Nucleus accumbens (tissue), 56 donors: ENCODE measurements around the gene PLOD2.

ENCODE experiments used
- DNase-seq, 56 donors: peaks; one replicate each; lab custom pipeline; 2025; lab: John Stamatoyannopoulos, UW

PLOD2 gene

DNA sequence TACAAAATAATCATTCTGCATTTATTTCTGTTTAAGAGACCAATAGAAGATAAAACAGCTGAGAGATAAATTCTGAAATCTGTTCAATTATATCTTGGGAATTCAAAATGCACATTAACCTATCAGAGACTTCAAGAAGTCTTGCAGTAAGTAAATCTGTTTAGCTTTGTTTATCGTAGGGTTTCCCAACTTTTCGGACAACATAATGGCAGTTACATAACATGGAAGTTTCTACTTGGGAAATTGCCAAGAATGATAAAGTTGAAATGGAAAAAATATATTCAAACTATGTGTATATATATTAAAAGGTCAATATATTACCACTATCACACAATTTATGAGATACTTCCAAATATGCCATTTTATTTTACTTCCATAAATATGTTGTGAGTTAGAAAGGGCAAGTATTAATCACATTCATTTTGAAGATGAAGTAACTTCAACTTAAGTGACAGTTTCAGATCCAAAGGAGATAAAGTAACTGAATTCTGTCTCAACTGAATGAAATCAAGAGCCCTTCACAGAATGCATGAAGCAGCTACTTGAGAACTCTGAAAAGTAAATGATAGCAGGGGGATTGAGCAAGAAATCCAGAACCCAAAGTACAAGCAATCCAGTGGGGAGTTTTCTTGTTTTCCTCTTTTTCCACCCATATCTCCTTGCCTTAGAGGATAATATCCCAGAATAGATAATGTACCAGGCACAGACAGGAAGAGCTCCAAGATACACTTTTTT, 108.8 kb downstream of the PLOD2 start:
- DNase-seq: no peak

DNA sequence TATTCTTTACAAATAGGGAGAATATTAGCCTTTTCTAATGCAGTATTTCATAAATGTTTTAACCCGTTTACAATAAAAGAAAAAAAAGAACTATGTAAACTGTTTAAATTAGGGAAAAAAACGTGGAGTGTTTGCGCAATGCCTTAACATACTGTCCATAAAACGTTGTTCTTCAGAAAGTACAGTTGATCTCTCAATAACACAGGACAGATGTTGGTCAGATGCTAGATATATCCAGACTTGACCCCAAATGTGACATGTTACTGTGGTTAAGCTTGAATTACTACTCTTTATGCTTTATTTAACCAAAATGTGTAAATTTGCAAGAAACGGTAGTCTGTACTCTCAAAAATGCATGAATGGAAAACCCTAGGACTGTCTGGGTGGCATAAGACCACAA, 110.3 kb downstream of the PLOD2 start:
- no peak for DNase-seq

DNA sequence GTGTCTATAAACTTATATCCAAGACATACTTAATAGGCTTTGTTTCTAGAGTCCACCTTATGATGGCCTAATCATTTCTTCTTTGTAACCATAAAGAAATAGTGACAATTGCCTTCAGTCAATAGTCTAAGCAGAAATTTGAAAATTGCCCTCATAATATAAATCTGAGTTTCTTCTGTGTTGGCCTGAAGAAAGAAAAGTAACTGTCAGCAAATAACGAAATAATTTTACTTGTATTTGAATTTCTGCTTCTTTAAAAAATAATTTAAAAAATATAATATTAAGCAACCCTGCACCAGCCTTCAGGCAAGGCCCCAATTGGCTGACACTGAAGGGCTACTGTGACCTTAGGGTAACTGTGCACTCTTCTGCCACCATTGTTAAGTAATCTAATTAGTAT, 113.5 kb downstream of the PLOD2 start:
- DNase-seq: no peak

DNA sequence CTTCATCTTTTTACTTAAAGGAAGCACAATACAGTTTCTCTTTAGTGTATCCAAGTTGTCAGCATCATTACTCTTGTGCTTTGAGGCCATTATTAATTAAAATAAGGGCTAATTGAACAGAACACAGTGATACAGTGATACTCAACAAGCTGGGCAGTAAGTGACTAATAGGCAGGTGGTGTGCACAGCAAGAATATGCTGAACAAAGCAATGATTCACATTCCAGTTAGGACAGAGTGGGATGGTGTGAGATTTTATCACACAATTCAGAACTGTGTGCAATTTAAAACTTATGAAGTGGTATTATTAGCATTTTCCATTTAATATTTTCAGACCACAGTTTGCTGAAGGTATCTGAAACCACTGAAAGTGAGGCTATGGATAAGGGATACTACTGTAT, 116.9 kb downstream of the PLOD2 start:
- no peak for DNase-seq

DNA sequence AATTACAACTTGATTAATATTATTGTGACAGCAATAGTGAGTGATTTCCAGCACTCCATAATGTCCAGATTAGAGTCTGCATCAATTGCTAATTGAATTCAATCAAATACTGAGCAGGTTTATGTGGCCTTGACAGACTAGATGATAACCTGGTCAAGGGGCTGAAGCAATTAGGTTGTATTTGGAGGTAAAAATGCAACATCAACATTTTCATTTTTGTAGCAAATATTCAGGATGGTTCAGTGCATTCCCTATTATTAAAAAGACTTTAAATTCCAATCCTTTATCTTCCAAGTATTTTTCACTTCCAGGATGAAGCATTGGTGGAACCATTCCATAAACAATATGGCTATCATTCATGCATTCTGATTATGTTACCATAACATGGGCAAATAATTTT, 120.4 kb downstream of the PLOD2 start:
- no peak for DNase-seq

DNA sequence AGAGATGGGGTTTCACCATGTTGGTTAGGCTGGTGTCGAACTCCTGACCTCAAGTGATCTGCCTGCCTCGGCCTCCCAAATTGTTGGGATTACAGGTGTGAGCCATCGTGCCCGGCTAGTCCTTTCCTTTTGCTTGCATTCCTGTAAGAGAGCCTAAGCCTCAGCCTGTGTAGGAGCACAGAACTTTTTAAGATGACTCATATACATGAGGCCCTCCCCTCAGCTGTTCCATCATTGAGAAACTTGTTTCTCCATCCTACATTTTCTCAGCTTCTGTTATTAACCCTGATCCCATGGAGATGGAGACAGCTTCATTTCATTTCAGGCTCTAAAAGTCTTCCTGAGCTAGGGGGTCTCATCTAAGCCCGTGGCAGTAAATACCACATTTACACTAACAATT, 123.3 kb downstream of the PLOD2 start:
- DNase-seq: no peak

DNA sequence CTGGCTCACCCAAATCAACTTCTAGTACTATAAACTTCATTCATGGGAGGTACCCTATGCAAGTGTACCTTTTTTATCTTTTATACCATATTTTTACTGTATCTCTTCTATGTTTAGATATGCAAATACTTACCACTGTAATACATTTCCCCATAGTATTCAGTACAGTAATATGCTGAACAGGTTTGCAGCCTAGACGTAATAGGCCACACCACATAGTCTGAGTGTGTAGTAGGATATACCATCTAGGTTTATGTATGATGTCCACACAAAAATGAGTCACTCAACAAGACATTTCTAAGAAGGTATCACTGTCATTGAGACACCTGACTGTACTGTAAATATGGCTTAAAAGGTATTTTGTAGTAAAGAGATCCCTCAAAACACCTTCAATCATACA, 124.7 kb downstream of the PLOD2 start:
- DNase-seq: no peak

DNA sequence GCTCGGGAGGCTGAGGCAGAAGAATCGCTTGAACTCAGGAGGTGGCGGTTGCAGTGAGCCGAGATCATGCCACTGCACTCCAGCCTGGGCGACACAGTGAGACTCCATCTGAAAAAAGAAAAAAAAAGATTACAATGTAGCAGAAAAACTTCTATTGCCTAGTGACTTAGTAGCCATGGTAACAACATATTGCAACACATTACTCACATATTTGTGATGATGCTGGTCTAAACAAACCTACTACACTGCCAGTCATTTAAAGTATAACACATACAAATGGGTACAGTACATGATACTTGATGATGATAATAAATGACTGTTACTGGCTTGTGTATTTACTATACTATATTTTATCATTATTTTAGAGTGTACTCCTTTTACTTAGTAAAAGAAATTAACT, 125.6 kb downstream of the PLOD2 start:
- no peak for DNase-seq

DNA sequence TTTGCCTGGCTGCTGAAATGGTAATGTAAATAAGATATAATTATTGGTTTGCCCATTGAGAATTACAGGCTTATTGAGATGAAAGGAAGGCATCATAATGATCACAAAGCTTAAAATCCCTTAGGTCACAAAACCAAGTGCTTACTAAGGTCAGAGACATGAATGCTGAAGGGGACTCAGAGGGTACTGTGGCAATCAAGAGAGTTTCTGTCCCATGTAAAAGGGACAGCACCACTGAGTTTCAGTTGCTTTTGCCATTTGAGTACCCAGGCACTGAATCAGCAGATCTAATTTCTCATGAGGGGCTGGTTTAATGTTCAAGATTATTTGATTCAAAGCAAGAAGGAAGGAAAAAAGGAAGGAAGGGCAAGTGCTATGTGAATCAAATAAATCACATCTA, 127.0 kb downstream of the PLOD2 start:
- DNase-seq: no peak

DNA sequence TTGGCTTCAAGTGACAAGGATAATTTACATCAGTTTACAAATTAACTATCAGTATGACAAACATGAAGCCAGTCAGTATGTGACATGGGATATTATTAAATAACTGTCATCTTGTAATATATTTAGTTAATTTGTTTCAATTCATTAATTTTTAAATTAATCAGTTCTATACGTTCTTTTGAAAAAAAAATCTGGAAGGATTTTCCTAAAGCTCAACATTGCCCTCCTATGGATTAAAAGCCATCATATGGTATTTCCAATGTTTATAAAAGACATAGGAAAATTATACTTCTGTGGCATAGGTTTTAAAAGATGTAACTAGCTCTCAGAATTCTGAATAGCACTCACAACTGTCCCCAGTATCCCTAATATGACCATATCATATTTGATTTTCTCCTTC, 134.4 kb downstream of the PLOD2 start:
- DNase-seq: no peak

DNA sequence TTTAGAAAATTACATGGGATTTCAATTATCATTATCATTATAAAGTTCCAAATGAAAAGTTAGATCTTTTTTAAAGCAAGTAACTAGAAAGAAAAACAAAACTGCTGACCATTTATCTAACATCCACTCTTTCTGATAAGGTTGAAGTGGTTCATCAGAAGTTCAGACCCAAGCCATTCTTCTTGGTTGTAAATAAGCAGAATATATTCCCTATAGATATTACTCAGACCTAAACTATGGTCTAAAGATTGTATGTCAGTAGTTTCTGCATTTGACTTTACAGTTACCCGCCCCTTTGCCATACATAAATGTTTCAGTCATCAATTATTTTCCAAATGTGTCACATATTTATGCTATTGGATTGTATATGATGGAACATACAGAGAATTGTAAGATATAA, 136.7 kb downstream of the PLOD2 start:
- DNase-seq: no peak

DNA sequence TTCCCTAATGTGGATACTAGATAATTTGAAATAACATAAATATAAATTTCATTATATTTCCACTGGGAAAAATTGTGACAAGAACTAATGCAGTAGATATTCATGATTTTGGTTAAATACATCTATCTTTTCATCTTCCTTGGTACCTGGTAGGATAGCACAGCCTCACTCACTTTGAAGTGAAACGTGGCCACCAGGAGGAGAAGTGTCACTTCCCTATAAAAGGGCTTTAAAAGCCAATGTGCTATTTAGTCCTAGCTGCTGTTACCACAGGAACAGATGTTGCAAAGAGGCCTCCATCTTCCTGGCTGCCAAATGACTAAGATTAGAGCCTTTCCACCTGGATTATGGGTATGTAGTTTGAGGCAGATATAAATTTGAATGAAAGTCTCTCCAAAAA, 140.0 kb downstream of the PLOD2 start:
- no peak for DNase-seq

DNA sequence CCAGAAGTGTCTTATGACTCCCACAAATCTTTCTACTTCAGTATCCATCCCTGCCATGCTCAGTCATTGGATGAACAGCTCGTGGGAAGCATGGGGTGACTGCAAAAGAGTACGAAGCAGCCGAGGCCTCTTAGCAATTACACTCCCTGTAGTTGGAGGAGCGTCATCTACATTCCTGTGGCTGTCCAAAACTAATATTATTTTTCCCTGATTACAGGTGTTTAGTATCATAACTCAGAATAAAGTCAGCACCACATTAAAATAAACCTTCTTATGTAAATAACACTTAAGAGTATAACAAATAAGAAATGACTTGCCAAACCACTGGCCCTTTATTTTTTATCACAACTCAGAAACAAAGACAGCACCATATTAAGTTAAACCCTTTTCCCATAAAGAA, 141.5 kb downstream of the PLOD2 start:
- no peak for DNase-seq
